Measurements from ENCODE around the gene AREG. TPM values are rescaled to one million over a fixed set of nuclear protein-coding genes. Genes with fewer than 3 reads are reported as not detected.

Gene AREG
- total RNA-seq, 2 donors from 2014 or later, result 1.3 TPM; not detected in 1

- H3K27me3 Mint-ChIP-seq (ENCODE audit: insufficient read depth), result no peaks in the 10 kb centered on the region
- H3K27ac ChIP-seq (ENCODE audit: low read depth, low read length), result no peak overlapping the region
- H3K27me3 ChIP-seq (ENCODE audit: control insufficient read depth, insufficient read depth, low read length, poor library complexity, severe bottlenecking), result no peaks in the 10 kb centered on the region
- H3K36me3 Mint-ChIP-seq (ENCODE audit: low read depth), result no peaks in the 10 kb centered on the region
- no peak for DNase-seq
- 85 to 94% methylated on average over 2 of the region's 3 CpGs for WGBS, 2 experiments (ENCODE audit: insufficient coverage in 1 of 2, insufficient read length in 1 of 2)
- no peaks in the 10 kb centered on the region for H3K4me1 ChIP-seq (ENCODE audit: control insufficient read depth, insufficient read depth, low read length)
- no peak overlapping the region for H3K9ac ChIP-seq (ENCODE audit: extremely low read depth, low read length, poor library complexity, severe bottlenecking)
- no peak overlapping the region for H3K4me3 ChIP-seq (ENCODE audit: low read length)
- H3K27ac Mint-ChIP-seq, result no peak overlapping the region
- H3K36me3 ChIP-seq (ENCODE audit: control insufficient read depth, insufficient read depth, low read length), result no peaks in the 10 kb centered on the region
- no peak for TF ChIP-seq CTCF (conservative IDR thresholded peaks at IDR 0.05)
- no peaks in the 10 kb centered on the region for H3K9me3 ChIP-seq (ENCODE audit: control insufficient read depth, low read length)
- H3K4me1 Mint-ChIP-seq, result no peaks in the 10 kb centered on the region
- H3K4me3 Mint-ChIP-seq, result no peak overlapping the region
- H3K9me3 Mint-ChIP-seq, result no peaks in the 10 kb centered on the region
These were observed 11.3 kb downstream of the AREG start for GRCh38 chr4:74456056-74456744.

- 92 to 96% methylated on average over 3 to 5 of the region's 5 CpGs for WGBS, 2 experiments (ENCODE audit: insufficient coverage in 1 of 2, insufficient read length in 1 of 2)
- Mint-ChIP-seq H3K27me3 (ENCODE audit: insufficient read depth) (no peaks in the 10 kb centered on the region), H3K4me1 (no peaks in the 10 kb centered on the region), H3K9me3 (no peaks in the 10 kb centered on the region), H3K4me3 (no peak overlapping the region), H3K27ac (no peak overlapping the region), H3K36me3 (ENCODE audit: low read depth) (no peaks in the 10 kb centered on the region)
- Histone ChIP-seq H3K36me3 (ENCODE audit: control insufficient read depth, insufficient read depth, low read length) (no peaks in the 10 kb centered on the region), H3K27ac (ENCODE audit: low read depth, low read length) (no peak overlapping the region), H3K27me3 (ENCODE audit: control insufficient read depth, insufficient read depth, low read length, poor library complexity, severe bottlenecking) (no peaks in the 10 kb centered on the region), H3K4me1 (ENCODE audit: control insufficient read depth, insufficient read depth, low read length) (no peaks in the 10 kb centered on the region), H3K9me3 (ENCODE audit: control insufficient read depth, low read length) (no peaks in the 10 kb centered on the region), H3K9ac (ENCODE audit: extremely low read depth, low read length, poor library complexity, severe bottlenecking) (no peak overlapping the region), H3K4me3 (ENCODE audit: low read length) (no peak overlapping the region)
- no peak for TF ChIP-seq CTCF (conservative IDR thresholded peaks at IDR 0.05)
- no peak for DNase-seq
These were observed 12.0 kb downstream of the AREG start for GRCh38 chr4:74456849-74457395.

- peaks cover 5% of the 10 kb centered on the region for H3K27me3 Mint-ChIP-seq (ENCODE audit: insufficient read depth)
- H3K36me3 ChIP-seq (ENCODE audit: control insufficient read depth, insufficient read depth, low read length), result no peaks in the 10 kb centered on the region
- DNase-seq, result no peak
- no peaks in the 10 kb centered on the region for H3K27me3 ChIP-seq (ENCODE audit: control insufficient read depth, insufficient read depth, low read length, poor library complexity, severe bottlenecking)
- H3K4me1 ChIP-seq (ENCODE audit: control insufficient read depth, insufficient read depth, low read length), result no peaks in the 10 kb centered on the region
- H3K27ac Mint-ChIP-seq, result no peak overlapping the region
- H3K9ac ChIP-seq (ENCODE audit: extremely low read depth, low read length, poor library complexity, severe bottlenecking), result no peak overlapping the region
- H3K27ac ChIP-seq (ENCODE audit: low read depth, low read length), result no peak overlapping the region
- TF ChIP-seq CTCF (conservative IDR thresholded peaks at IDR 0.05), result no peak
- H3K4me3 Mint-ChIP-seq, result no peak overlapping the region
- H3K4me1 Mint-ChIP-seq, result peaks cover 7% of the 10 kb centered on the region
- H3K36me3 Mint-ChIP-seq (ENCODE audit: low read depth), result no peaks in the 10 kb centered on the region
- no peaks in the 10 kb centered on the region for H3K9me3 Mint-ChIP-seq
- H3K9me3 ChIP-seq (ENCODE audit: control insufficient read depth, low read length), result no peaks in the 10 kb centered on the region
- H3K4me3 ChIP-seq (ENCODE audit: low read length), result no peak overlapping the region
These were observed 15.9 kb downstream of the AREG start for GRCh38 chr4:74460833-74461232.
